ENCODE data around the gene ATP6V0A4. TPM values are rescaled to one million over a fixed set of nuclear protein-coding genes. Genes with fewer than 3 reads are reported as not detected.

Gene ATP6V0A4
- polyA plus RNA-seq, 1 donor, result 0.12 TPM

- Histone ChIP-seq H3K36me3 (ENCODE audit: control insufficient read depth, insufficient read depth, low read length) (no peaks in the 10 kb centered on the region), H3K27me3 (ENCODE audit: control insufficient read depth, insufficient read depth, low read length) (peaks cover 3% of the 10 kb centered on the region), H3K27ac (ENCODE audit: low read length) (peak overlapping the region; percentile 20), H3K4me3 (ENCODE audit: low read length) (no peak overlapping the region), H3K9me3 (ENCODE audit: control insufficient read depth, low read depth, low read length) (no peaks in the 10 kb centered on the region), H3K4me1 (ENCODE audit: control insufficient read depth, insufficient read depth, low read length) (peaks cover 5% of the 10 kb centered on the region)
- peak; percentile 69 to 82 for DNase-seq
- WGBS (ENCODE audit: insufficient coverage, low lambda C conversion rate), result no CpG with 5 or more reads among the region's 10 CpGs
These were observed 21.7 kb downstream of the ATP6V0A4 start for GRCh38 chr7:138776166-138776833.

DNA sequence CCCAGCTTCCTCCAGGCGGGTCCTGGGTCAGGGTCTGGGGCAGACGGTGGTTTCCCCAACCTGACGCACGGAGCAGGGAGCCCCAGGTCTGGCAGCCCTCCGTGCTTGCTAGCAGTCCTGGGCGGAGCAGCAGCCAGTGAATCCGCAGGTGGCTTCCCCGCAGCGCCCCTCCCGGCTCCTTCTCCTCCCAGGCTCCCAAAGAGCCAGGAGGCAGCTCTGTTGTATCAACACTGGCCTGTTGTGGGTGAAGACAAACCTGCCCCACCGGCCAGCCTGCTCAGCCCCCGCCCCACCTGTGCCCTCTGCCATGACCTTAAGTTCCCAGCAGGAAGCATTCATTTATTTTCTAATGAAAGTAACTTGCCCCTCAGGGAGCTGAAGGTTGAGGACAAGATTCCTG lies 24.2 kb downstream of the ATP6V0A4 start:
- WGBS (ENCODE audit: insufficient coverage, low lambda C conversion rate), result no CpG with 5 or more reads among the region's 12 CpGs

GRCh38 chr7:138773176-138773575 lies 24.8 kb downstream of the ATP6V0A4 start:
- no CpG with 5 or more reads among the region's 9 CpGs for WGBS (ENCODE audit: insufficient coverage, low lambda C conversion rate)

More for the DNA sequence above, 24.2 kb downstream of the ATP6V0A4 start:
- DNase-seq, result no peak
- Histone ChIP-seq H3K36me3 (ENCODE audit: control insufficient read depth, insufficient read depth, low read length) (no peaks in the 10 kb centered on the region), H3K9me3 (ENCODE audit: control insufficient read depth, low read depth, low read length) (no peaks in the 10 kb centered on the region), H3K4me3 (ENCODE audit: low read length) (no peak overlapping the region), H3K4me1 (ENCODE audit: control insufficient read depth, insufficient read depth, low read length) (peaks cover 5% of the 10 kb centered on the region), H3K27me3 (ENCODE audit: control insufficient read depth, insufficient read depth, low read length) (peaks cover 3% of the 10 kb centered on the region), H3K27ac (ENCODE audit: low read length) (no peak overlapping the region)

GRCh38 chr7:138770904-138771303 lies 27.1 kb downstream of the ATP6V0A4 start:
- no peaks in the 10 kb centered on the region for H3K36me3 ChIP-seq (ENCODE audit: control insufficient read depth, insufficient read depth, low read length)

More at GRCh38 chr7:138773176-138773575, 24.8 kb downstream of the ATP6V0A4 start:
- no peak for DNase-seq
- Histone ChIP-seq H3K27me3 (ENCODE audit: control insufficient read depth, insufficient read depth, low read length) (peaks cover 3% of the 10 kb centered on the region), H3K4me3 (ENCODE audit: low read length) (no peak overlapping the region), H3K36me3 (ENCODE audit: control insufficient read depth, insufficient read depth, low read length) (no peaks in the 10 kb centered on the region), H3K4me1 (ENCODE audit: control insufficient read depth, insufficient read depth, low read length) (peaks cover 5% of the 10 kb centered on the region), H3K9me3 (ENCODE audit: control insufficient read depth, low read depth, low read length) (no peaks in the 10 kb centered on the region), H3K27ac (ENCODE audit: low read length) (no peak overlapping the region)

GRCh38 chr7:138768241-138768640 lies 29.8 kb downstream of the ATP6V0A4 start:
- no CpG with 5 or more reads among the region's 2 CpGs for WGBS (ENCODE audit: insufficient coverage, low lambda C conversion rate)
- H3K4me1 ChIP-seq (ENCODE audit: control insufficient read depth, insufficient read depth, low read length), result no peaks in the 10 kb centered on the region
- H3K27ac ChIP-seq (ENCODE audit: low read length), result no peak overlapping the region
- no peak for DNase-seq
- H3K9me3 ChIP-seq (ENCODE audit: control insufficient read depth, low read depth, low read length), result no peaks in the 10 kb centered on the region
- H3K36me3 ChIP-seq (ENCODE audit: control insufficient read depth, insufficient read depth, low read length), result no peaks in the 10 kb centered on the region
- H3K27me3 ChIP-seq (ENCODE audit: control insufficient read depth, insufficient read depth, low read length), result no peaks in the 10 kb centered on the region
- H3K4me3 ChIP-seq (ENCODE audit: low read length), result no peak overlapping the region

More at GRCh38 chr7:138770904-138771303, 27.1 kb downstream of the ATP6V0A4 start:
- 92% methylated on average over 3 of the region's 8 CpGs for WGBS (ENCODE audit: insufficient coverage, low lambda C conversion rate)
- Histone ChIP-seq H3K9me3 (ENCODE audit: control insufficient read depth, low read depth, low read length) (no peaks in the 10 kb centered on the region), H3K27ac (ENCODE audit: low read length) (no peak overlapping the region), H3K4me3 (ENCODE audit: low read length) (no peak overlapping the region), H3K4me1 (ENCODE audit: control insufficient read depth, insufficient read depth, low read length) (no peaks in the 10 kb centered on the region), H3K27me3 (ENCODE audit: control insufficient read depth, insufficient read depth, low read length) (peaks cover 3% of the 10 kb centered on the region)
- no peak for DNase-seq

DNA sequence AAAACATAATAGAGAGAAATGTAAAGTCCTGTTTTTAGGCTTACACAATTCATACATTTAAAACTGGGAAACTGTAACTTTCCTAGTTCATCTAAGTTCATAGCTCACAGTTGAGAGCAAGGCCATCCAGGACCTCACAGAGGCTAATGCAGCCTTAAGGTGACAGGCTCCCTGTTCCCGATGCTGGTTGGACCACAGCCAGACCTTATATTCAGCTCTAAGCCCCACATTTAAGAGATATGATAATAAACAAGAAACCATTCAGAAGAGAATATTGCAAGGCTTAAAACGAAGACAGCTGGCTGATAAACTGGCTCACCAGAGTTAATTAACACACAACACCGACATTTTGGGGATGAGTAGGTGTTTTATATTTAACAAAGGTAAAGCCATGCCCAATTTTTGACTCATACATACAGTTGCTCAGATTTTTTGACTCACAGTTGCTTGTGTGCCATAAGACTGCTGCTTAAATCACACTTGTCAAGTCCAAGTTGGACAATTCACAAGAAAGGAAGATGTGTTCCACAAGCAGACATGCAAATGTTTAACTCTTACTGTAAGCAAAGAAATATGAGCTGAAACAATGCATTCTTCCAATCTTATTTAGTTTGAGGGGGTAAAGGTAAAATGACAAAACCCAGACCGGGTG lies 41.3 kb downstream of the ATP6V0A4 start:
- DNase-seq, result no peak
- Histone ChIP-seq H3K36me3 (ENCODE audit: control insufficient read depth, insufficient read depth, low read length) (no peaks in the 10 kb centered on the region), H3K4me3 (ENCODE audit: low read length) (no peak overlapping the region), H3K4me1 (ENCODE audit: control insufficient read depth, insufficient read depth, low read length) (no peaks in the 10 kb centered on the region), H3K27me3 (ENCODE audit: control insufficient read depth, insufficient read depth, low read length) (no peaks in the 10 kb centered on the region), H3K9me3 (ENCODE audit: control insufficient read depth, low read depth, low read length) (no peaks in the 10 kb centered on the region), H3K27ac (ENCODE audit: low read length) (no peak overlapping the region)
- no CpG with 5 or more reads among the region's 4 CpGs for WGBS (ENCODE audit: insufficient coverage, low lambda C conversion rate)

DNA sequence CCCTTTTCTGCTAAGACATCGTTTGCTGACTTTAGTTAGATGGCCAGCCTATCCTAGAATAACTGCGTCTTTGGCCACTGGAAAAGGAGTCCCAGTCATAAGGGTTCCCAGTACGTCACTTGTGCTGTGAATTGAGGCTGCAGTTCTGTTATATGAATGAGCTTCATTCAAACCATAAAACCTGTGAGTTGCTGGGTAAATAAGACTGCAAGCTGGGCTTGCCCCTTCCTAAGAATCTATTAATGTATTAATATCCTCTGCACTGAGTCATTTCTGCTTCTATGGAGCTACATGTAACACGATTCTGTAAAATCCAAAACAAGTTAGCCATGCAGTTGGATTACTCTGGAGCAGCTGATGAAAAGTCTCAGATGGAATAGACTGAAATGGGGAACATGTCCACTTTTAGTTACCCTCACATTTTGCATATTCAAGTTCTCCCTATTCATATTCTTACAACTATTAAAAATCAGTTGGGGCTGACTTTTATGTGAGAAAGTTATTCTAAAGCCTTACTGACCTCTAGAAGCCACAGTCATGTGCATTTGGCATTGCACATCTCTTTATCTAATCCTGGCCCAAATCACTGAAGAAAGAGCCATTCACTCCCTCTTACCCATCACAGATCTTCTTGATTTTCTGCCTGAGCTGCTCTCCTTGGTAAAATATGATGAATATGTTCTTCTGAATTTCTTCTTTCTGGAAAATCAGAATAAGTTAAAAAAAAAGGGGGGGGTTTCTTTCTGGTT lies 42.0 kb downstream of the ATP6V0A4 start:
- Histone ChIP-seq H3K36me3 (ENCODE audit: control insufficient read depth, insufficient read depth, low read length) (no peaks in the 10 kb centered on the region), H3K4me3 (ENCODE audit: low read length) (no peak overlapping the region), H3K27ac (ENCODE audit: low read length) (no peak overlapping the region), H3K9me3 (ENCODE audit: control insufficient read depth, low read depth, low read length) (no peaks in the 10 kb centered on the region), H3K4me1 (ENCODE audit: control insufficient read depth, insufficient read depth, low read length) (no peaks in the 10 kb centered on the region), H3K27me3 (ENCODE audit: control insufficient read depth, insufficient read depth, low read length) (no peaks in the 10 kb centered on the region)
- DNase-seq, result no peak
- WGBS (ENCODE audit: insufficient coverage, low lambda C conversion rate), result no CpG with 5 or more reads among the region's 4 CpGs

DNA sequence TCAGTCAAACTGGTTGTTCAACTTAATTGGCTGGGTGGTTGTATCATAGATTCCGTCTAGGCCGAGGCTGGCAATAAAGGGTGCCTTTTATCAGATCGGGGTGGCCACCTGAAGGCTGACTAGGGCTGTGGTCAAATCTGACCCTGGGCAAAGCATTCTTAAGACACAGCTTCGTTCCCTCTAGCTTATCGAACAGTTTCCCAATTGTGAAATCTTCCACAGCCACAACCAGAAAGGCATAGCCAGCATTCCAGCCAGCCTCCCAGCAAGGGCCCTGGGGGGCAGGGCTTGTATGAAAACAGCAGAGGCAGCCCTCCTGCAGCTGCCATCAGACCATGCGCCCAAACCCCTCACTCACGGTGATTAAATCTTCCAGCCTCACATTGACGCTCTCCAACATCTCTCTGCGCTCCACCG lies 42.7 kb downstream of the ATP6V0A4 start:
- Histone ChIP-seq H3K9me3 (ENCODE audit: control insufficient read depth, low read depth, low read length) (no peaks in the 10 kb centered on the region), H3K27me3 (ENCODE audit: control insufficient read depth, insufficient read depth, low read length) (no peaks in the 10 kb centered on the region), H3K36me3 (ENCODE audit: control insufficient read depth, insufficient read depth, low read length) (no peaks in the 10 kb centered on the region), H3K4me3 (ENCODE audit: low read length) (no peak overlapping the region), H3K4me1 (ENCODE audit: control insufficient read depth, insufficient read depth, low read length) (no peaks in the 10 kb centered on the region), H3K27ac (ENCODE audit: low read length) (no peak overlapping the region)
- DNase-seq, result no peak
- whole genome bisulfite sequencing (ENCODE audit: insufficient coverage, low lambda C conversion rate), result no CpG with 5 or more reads among the region's 10 CpGs

DNA sequence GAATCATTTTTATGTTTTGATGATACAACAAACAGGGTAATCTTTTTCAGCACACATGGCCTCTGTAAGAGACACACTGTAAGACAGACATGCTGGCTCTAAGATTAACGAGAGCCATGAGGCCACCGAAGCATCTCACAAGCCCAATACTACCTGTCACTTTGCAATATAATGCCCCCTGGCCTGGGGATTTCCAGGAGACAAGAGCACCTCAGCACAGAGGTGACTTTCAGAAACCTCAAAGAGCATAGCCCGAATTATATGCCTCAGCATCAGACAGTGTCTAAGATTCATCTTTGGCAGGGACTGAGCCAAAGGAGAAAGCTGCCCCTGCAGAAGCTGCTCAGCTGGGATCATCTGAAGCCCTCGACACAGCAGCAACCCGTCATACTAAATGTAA lies 44.4 kb downstream of the ATP6V0A4 start:
- Histone ChIP-seq H3K9me3 (ENCODE audit: control insufficient read depth, low read depth, low read length) (no peaks in the 10 kb centered on the region), H3K27me3 (ENCODE audit: control insufficient read depth, insufficient read depth, low read length) (no peaks in the 10 kb centered on the region), H3K27ac (ENCODE audit: low read length) (no peak overlapping the region), H3K4me1 (ENCODE audit: control insufficient read depth, insufficient read depth, low read length) (no peaks in the 10 kb centered on the region), H3K4me3 (ENCODE audit: low read length) (no peak overlapping the region), H3K36me3 (ENCODE audit: control insufficient read depth, insufficient read depth, low read length) (no peaks in the 10 kb centered on the region)
- no CpG with 5 or more reads among the region's 5 CpGs for WGBS (ENCODE audit: insufficient coverage, low lambda C conversion rate)
- no peak for DNase-seq

DNA sequence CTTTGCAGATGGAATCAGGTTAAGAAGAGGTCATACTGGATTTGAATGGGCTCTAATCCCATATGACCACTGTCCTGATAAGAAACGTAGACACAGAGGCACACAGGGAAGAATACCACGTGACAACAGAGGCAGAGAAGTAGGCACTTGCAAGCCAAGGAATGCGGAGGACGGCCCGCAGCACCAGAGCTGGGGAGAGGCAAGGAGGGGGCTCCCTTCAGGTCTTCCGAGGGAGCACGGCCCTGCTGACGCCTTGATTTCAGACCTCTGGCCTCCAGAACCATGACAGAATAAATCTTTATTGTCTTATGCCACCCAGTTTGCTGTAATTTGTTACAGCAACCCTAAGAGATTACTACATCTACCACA lies 44.9 kb downstream of the ATP6V0A4 start:
- no peak overlapping the region for H3K4me3 ChIP-seq (ENCODE audit: low read length)
- no peaks in the 10 kb centered on the region for H3K36me3 ChIP-seq (ENCODE audit: control insufficient read depth, insufficient read depth, low read length)
- 67% methylated on average over 5 of the region's 8 CpGs for WGBS (ENCODE audit: insufficient coverage, low lambda C conversion rate)
- H3K27me3 ChIP-seq (ENCODE audit: control insufficient read depth, insufficient read depth, low read length), result no peaks in the 10 kb centered on the region
- H3K4me1 ChIP-seq (ENCODE audit: control insufficient read depth, insufficient read depth, low read length), result no peaks in the 10 kb centered on the region
- no peak for DNase-seq
- no peaks in the 10 kb centered on the region for H3K9me3 ChIP-seq (ENCODE audit: control insufficient read depth, low read depth, low read length)
- no peak overlapping the region for H3K27ac ChIP-seq (ENCODE audit: low read length)
